Skin of body (tissue), 2 donors: ENCODE data around the gene COQ2. TPM values are rescaled to one million over a fixed set of nuclear protein-coding genes. Genes with fewer than 3 reads are reported as not detected.
"Not testable (repeated sequence)": the region's sequence is repeated elsewhere in the genome, so short reads cannot be mapped to it uniquely, and the experiment has no call there.

Source experiments
- DNase-seq: peaks from one replicate; lab custom pipeline; 2025; lab: John Stamatoyannopoulos, UW
- total RNA-seq: library from RNA; depleted of rRNA; stranded (reverse); fragments of >200 nt; gene quantifications from one replicate; pipeline ENCODE4 v1.2.3, GENCODE V29; 2014

Gene COQ2, protein sequence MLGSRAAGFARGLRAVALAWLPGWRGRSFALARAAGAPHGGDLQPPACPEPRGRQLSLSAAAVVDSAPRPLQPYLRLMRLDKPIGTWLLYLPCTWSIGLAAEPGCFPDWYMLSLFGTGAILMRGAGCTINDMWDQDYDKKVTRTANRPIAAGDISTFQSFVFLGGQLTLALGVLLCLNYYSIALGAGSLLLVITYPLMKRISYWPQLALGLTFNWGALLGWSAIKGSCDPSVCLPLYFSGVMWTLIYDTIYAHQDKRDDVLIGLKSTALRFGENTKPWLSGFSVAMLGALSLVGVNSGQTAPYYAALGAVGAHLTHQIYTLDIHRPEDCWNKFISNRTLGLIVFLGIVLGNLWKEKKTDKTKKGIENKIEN
- total RNA-seq, result 10.6 TPM

DNA sequence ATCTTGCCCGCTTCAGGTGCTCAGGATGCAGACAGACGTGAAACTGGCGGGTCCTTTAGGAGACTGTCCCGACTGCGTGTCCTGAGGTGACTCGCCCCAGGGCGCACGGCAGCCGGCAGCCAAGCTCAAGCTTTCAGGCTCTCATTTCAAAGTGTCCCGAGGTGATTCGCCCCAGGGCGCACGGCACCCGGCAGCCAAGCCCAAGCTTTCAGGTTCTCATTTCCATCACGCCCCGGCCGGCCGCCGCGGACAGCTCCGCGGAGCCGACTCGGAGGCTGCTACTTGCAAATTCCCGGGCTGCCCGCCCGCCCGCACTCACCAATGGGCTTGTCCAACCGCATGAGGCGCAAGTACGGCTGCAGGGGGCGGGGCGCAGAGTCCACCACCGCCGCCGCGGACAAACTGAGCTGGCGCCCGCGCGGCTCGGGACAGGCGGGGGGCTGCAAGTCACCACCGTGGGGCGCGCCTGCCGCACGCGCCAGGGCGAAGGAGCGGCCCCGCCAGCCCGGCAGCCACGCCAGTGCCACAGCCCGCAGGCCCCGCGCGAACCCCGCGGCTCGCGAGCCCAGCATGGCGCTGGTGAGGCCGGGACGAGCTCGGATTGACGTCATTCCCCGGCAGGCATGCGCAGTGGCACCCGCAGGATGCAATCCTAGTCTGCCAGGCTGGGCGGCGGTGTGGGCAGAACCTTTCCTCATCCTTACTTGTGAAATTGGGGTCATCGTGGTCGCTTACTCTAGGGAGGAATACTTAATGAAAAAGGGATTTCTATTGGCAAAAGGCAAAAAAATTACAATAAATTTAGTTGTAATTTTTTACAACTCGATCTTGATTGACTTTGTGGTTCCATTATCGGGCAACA, at the start of gene COQ2:
Gene COQ2 (minus strand): TSS at position 606 of the 862 bp plus-strand sequence. CDS start 34 bp downstream, at position 572.
- DNase-seq, result peak; percentile 88

DNA sequence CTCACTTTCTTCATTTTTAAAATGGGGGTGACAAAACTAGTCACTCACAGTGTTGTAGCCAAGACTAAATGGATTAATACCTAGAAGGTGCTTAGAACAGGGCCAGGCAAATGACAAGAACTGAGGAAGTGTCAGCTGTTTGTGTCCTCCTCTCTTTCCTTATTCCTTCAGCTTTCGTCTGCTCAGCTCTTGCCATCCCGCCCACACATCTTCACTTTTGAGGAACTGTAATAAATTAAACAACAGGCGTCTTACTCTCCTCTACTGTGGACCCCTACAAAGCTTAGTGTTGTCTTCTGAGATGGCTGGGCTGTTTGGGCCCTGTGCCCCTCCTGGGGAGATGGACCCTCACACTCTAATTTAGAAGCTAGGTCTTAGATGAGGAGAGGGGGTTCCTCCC, 47.4 kb upstream of the COQ2 start:
- DNase-seq, result no peak

DNA sequence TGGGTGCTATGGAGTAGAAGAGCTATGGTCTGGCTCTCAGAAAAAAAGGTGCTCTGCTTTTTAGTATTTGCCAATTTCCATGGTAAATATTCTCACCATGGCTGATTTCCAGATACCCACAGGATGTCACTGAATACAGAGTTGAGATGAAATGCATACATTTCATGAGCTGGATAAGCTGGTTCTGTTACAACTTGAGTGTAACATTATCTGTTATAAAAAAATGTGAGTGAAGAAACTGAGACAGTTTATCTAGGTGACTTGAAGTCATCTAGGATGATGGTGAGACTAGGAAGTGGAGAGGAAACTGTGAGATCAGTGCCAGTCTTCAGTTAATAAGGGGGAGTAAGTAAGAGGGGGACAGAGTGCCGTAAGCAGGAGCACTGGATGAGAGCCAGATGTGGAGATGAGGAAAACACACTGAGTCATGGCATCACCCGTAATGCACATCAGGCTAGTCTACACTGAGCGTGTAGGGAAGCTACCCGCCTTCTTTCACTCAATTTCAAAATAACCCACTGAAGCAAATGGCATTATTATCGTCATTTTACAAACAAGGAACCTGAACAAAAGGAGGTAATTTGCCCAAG, 45.0 kb upstream of the COQ2 start:
- no peak for DNase-seq

DNA sequence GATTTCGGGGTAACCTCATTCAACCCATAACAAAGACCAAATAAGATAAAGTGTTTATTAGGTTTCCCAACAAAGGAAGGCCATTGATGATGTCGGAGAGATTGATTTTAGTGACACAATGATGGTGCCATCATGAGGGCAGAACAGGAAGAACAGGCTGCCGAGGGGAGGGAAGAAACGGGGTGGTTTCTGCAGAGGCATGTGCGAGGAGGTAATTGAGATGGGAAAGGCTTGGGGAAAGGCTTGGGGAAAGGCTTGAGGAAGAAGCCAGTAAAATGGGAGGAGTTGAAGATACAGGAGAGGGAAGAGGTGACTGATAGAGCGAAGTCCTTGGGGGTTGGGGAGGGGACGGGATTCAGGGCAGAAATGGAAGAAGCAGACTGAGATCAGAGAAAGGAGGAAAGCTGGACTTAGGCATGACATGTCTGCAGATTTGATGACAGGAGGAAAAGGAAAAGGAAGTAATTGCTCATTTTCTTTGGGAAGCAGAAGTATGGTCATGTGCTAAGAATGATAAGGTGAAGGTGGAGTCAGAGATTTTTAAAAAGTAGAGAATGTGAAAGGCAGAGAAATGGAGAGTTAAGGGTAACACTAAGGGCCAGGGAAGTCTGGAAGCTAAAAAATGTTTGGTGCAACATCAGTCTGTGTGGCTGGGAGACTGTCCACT, 44.1 kb upstream of the COQ2 start:
- no peak for DNase-seq

DNA sequence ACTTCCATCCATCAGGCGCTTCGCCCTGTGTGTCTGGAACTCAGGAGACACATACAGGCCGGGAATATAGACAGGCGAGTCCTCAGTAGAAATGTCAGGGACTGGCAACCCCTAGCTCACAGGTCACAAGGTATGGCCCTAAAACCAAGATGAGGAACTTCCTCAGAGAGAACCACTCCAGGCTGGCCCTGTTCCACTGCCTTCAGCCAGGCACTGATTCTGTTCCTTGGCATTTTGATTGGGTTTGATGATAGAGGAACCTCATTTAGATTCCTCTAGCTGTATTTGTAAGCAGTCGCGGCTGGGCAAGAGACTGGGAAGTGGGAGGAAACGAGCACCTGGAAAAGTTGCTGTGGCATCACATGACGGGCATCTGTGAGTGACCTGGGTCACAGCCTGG, 41.9 kb upstream of the COQ2 start:
- no peak for DNase-seq

DNA sequence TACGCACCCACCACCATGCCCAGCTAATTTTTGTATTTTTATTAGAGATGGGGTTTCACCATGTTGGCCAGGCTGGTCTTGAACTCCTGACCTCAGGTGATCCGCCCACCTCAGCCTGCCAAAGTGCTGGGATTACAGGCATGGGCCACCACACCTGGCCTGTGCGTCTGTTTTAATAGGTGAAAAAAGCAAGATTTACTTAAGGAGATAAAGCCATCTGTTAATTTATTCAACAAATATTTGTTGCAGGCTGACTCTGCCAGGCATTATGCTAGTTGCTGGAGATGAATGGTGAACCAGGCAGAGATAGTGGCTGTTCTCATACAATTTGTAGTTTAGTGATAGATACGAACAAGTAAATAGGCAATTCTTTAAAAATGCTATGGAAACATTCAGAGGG, 40.7 kb upstream of the COQ2 start:
- DNase-seq, result not testable (repeated sequence)

DNA sequence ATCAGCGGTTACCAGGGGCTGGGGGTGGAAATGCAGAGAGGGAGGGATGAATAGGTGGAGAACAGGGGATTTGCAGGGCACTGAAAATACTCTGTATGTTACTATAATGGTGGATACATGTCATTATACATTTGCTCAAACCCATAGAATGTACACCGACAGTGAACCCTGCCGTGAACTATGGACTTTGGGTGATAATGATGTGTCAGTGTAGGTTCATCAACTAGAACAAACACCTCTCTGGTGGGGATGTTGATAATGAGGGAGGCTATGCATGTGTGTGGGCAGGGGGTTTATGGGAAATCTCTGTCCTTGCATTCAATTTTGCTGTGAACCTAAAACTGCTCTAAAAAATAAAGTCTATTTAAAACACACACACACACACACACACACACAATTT, 38.5 kb upstream of the COQ2 start:
- DNase-seq, result no peak

DNA sequence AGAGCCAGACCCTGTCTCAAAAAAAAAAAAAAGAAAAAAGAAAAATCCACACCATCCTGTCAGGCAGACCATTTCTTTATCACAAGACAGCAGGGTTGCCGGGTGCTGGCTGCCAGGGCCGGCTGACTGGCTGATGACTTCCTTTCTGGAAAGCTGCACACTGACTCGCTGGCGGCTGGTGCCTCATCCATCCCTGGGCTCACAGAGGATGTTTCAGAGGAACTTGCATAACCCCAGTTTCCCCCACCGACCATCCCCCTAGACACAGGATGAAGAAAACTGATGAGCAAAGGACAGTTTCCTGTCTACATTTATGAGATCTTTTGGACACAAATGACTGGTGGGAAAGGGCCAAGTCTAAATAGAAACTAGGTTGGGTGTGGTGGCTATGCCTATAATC, 36.0 kb upstream of the COQ2 start:
- DNase-seq, result no peak

DNA sequence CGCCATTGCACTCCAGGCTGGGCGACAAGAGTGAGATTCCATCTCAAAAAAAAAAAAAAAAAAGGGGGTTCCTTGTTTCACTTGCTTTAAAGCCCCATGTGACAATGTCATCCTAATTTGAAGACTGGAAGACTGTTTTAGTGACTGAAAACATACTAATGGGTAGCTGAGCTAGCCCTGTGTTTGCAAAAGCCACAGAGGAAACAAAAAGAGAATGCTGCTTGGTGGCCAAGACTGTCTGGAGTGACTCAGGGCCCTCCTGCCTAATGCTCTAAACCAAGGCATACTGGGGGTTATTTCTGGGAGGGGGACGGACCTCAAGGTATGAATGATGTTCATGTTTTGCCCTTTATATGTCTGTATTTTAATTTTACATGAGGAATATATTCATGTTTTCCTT, 34.1 kb upstream of the COQ2 start:
- no peak for DNase-seq

DNA sequence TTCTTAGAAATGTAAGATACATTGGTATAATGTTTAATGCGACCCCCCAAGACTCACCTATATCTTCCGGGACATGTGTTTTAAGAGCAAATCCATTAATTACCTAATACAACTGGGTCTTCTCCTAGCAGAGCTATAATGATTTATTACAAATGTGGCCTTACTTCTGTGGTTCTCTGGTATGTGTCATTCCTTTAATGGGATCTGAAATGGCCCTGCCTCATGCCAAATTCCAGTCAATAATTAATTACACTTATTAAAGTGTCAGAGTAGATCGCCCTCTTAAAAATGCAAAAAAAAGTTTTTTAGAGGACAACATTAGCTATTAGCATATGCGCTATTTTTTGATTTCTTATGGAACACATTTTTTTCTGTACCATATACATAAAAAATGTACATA, 33.1 kb upstream of the COQ2 start:
- DNase-seq, result no peak

DNA sequence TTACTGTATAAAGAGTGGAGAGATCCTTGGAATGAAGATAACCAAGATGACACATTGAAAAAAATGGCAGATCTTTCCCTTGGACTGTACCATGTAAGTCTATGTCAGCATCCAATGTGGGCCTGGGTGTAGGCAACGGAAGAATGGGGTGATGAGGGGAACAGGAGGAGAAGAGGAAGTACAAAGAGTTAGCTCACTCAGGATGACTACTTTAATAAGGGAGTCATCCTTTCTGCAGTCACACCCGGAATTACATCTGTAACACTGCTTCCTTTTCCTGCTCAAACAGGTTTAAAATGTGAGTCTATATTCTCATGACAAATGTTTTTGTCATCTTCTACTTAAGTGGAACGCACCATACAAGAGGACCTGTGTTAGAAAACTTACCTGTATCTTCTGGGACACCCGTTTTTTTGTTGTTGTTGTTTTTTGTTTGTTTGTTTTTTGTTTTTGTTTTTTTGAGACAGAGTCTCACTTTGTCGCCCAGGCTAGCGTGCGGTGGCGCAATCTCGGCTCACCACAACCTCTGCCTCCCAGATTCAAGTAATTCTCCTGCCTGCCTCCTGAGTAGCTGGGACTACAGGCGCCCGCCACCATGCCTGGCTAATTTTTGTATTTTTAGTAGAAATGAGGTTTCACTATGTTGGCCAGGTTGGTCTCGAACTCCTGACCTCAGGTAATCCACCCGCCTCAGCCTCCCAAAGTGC, 32.0 kb upstream of the COQ2 start:
- no peak for DNase-seq

DNA sequence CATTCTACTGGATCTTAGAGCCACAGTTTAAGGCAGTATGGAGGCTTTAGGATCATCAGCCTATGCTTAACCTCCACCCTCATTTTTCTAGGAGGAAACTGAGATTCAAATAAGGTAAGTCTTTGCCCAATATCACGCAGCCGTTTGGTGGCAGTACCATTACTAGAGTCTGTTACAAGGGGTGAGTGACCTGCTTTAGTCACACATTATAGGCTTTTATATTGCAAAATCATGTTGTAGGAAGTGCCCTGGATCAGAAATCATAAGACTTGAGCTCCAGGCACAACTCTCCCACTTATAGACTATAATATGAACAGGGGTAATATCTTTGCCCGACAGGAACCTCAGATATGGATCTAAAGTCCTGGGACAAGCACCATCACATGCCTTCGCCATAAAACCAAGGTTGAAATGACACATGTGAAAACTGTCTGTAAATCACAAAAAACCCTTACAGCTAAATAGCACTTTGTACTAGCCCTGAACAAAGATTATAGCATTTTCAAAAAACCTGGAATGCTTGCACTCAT, 30.8 kb upstream of the COQ2 start:
- DNase-seq, result no peak

DNA sequence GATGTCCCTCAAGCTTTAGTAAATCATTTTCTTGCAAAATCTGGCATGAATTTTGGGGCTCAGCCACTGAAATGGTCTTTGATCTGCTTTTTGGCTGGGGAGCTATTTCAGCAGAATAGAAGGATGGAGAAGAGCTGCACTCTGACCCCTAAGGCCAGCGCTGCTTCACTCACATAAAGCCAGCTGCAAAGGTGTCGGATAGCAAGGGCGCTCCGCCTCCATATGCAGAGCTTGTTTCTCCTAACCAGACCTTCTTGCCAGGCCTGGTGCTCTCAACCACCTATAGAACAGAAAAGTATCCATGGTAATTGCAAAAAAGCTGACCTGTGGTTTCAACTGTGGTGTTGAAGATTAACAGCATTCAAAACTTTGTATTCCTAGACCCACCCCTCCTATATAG, 24.1 kb upstream of the COQ2 start:
- DNase-seq, result no peak

DNA sequence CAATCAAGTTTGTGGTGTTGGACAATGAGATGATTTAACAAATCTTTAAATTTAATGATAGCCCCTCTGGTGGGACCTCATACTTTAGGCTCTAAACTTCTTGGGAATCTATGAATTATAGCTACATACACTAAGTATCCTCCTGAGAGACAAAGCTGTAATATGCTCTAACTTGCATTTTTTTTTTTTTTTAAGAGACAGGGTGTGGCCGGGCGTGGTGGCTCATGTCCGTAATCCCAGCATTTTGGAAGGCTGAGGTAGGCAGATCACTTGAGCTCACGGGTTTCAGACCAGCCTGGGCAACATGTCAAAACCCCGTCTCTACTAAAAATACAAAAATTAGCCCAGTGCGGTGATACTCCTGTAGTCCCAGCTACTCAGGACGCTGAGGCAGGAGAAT, 23.3 kb upstream of the COQ2 start:
- no peak for DNase-seq

DNA sequence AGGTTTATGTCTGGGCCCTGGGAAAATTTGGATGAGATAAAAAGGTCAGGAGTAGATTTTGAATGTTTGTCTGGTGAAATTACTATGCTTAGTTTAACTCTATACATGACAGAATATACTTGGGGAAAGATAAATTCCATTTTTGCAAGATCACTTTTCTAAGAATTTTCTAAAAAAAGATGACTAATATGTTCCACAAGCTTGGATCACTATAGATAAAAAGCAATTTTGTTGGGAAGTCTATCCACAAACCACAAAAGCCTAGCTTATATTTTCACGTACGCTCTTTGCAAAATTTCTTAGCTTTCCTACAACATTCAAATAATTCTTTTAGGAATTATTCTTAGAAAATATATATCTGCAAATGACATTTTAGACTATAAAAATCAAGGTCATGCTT, 20.6 kb upstream of the COQ2 start:
- no peak for DNase-seq

DNA sequence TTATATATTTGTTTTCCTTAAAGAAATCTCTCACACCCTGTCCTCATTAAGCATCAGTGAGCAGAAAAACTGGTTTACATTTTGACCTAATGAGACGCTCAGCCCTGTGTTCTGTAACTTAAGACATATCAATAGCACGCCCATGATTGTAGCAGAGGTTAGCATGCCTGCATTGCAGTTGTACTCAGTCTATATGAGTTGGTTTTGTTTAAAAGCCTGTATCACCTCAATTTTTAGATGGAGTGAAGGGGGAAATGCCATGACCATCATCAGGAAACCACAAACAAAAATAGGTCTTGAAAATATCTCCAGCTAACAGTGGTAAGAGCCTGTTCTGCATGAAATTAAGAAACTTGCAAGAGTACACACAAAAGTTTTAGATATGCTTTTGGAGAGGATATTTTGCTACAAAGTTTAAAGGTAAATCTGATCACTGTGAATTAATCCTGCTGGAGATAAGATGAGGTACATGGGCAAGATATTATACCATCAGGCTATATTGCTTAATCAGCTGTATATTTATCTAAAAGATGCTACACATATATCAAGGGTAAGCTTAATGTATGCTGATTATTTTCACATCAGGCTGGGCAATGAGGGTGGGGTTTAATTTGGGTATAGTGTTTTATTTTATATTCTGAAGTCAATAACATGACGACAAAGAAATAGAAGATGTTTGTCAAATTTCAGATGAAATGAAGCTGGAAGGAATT, 13.1 kb upstream of the COQ2 start:
- DNase-seq, result no peak

DNA sequence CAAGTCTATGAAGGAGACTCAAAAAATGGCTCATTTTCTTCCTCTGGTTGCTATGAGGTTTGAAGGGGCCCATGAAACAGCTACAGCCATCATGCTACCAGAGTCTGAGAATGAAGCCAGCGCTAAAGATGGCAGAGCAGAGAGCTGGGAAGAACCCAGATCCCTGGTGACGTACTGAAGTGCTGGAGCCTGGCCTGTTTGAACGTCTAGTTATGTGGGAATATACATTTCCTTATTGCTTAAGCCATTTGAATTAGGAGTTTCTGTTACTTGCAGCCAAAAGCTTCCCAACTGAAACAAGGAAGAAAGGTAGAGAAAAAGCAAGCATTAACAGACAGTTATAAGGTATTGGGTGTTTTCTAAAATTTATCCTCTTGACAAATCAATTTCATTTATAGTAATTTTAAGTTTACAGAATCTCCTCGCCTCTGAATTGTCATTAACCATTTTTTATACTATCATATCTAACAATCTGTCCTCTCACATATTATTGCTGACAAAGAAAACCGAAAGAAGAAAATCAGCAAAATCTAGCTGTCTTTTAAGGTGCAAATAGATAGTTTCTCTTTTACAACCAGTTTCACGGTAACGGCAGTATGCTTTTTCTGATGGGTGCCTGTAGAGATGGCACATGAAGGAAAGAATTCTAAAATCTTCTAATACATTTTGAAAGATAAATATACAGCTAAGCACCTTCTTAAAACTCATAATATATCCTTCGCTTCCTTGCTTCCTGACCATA, 8.9 kb upstream of the COQ2 start:
- DNase-seq, result no peak

DNA sequence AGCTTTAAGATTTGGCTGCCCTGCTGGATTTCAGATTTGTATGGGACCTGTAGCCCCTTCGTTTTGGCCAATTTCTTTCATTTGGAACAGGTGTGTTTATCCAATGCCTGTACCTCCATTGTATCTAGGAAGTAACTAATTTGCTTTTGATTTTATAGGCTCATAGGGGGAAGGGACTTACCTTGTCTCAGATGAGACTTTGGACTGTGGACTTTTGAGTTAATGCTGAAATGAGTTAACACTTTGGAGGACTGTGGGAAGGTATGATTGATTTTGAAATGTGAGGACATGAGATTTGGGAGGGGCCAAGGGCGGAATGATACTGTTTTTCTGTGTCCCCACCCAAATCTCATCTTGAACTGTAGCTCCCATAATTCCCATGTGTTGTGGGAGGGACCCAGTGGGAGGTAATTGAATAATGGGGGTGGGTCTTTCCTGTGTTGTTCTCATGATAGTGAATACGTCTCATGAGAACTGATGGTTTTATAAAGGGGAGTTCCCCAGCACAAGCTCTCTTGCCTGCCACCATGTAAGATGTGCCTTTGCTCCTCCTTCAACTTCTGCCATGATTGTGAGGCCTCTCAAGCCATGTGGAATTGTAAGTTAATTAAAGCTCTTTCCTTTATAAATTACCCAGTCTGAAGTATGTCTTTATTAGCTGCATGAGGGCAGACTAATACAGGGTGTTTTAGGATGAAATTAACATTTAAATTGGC, 5.6 kb upstream of the COQ2 start:
- not testable (repeated sequence) for DNase-seq

DNA sequence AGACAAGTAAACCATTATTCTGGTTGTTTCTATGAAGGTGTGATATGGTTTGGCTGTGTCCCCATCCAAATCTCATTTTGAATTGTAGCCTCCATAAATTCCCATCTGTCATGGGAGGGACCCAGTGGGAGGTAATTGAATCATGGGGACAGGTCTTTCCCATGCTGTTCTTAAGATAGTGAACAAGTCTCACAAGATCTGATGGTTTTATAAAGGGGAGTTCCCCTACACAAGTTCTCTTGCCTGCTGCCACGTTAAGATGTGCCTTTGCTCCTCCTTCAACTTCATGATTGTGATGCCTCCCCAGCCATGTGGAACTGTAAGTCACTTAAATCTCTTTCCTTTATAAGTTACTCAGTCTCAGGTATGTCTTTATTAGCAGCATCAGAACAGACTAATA, 3.8 kb upstream of the COQ2 start:
- DNase-seq, result not testable (repeated sequence)
